Muscle of arm (tissue), 14 donors: ENCODE data around the gene UGT2B15. TPM values are rescaled to one million over a fixed set of nuclear protein-coding genes. Genes with fewer than 3 reads are reported as not detected.
"Not testable (repeated sequence)": the region's sequence is repeated elsewhere in the genome, so short reads cannot be mapped to it uniquely, and the experiment has no call there.

Experiments used
- DNase-seq: peaks from one replicate; pipeline ENCODE4 v3.0.0-alpha.2; 2013
- long read RNA-seq, 11 donors: transcript quantifications; one replicate each; lab custom pipeline, GENCODE V29; 2026
- polyA plus RNA-seq, 12 donors: library from polyadenylated mRNA; unstranded; fragments of 120-200 nt; gene quantifications; one replicate each; pipeline ENCODE4 v1.2.1, GENCODE V29; 2013; ENCODE audit not compliant: insufficient read length in 12 of 12

Gene UGT2B15
- under 1 TPM in 3 of 12 donors, not detected in 9; 0.08 to 0.11 (median 0.10) TPM for polyA plus RNA-seq
- long read RNA-seq, donor 1, partial matches to known transcripts, result 13 of 13 reads
- long read RNA-seq, donor 1, other reads (novel, unspliced or antisense), result 0 of 13 reads
- long read RNA-seq, donor 2, result 0 reads
- long read RNA-seq, donor 3, result 0 reads
- long read RNA-seq, donor 4, result 0 reads
- long read RNA-seq, donor 5, result 0 reads
- long read RNA-seq, donor 6, result 0 reads
- long read RNA-seq, donor 7, result 0 reads
- long read RNA-seq, donor 8, result 0 reads
- long read RNA-seq, donor 9, result 0 reads
- long read RNA-seq, donor 10, result 0 reads
- long read RNA-seq, donor 11, result 0 reads

GRCh38 chr4:68670479-68670939 lies at the start of gene UGT2B15:
Gene UGT2B15 (minus strand): TSS chr4:68670652. CDS start chr4:68670618, 34 bp downstream.
- DNase-seq, result not testable (repeated sequence)

DNA sequence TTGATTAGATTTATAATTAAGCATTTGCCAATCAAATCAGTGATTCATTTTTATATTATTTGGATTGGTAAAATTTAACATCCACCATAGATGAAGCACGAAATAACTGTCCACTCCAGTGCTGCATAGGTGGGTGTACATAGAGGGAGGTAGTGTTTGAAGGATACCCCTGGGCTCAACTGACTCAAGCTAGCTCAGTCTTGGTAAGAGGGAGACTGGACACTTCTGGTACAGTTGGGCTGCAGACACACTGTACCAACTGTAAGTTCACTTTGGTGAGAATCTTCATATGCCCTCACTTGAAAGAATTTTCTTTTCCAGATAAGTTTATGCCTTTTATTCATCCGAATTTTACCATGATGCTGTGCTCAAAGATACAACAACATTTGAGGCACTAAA lies 48.6 kb upstream of the UGT2B15 start:
- DNase-seq, result no peak

DNA sequence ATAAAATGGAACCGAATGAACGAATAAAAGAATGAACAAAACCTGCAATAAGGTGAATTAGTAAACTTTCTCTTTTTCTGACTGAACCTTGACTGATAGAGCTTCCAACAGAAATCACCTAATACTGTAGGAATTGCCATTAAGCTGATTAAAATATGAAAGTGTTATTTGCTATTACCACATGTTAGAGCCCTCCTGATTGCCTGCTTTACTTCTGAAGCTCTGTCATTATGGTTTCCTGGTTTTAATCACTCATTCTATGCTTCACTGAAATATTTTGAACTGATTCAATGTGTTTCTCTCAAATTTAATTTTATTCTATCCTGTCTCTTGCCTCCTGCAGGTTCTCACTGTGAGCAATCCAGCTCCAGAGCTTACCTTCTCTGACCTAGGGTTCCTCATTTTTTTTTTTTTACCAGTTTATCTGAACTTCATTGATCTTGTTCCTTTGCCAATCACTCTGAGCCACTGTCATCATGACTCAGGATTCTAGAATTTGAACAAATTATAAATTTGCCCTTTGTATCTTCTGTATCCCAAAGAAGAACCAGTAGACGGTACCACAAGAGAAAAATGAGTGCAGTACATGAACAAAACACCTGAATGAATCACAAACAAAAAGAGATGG lies 48.1 kb upstream of the UGT2B15 start:
- DNase-seq, result no peak

DNA sequence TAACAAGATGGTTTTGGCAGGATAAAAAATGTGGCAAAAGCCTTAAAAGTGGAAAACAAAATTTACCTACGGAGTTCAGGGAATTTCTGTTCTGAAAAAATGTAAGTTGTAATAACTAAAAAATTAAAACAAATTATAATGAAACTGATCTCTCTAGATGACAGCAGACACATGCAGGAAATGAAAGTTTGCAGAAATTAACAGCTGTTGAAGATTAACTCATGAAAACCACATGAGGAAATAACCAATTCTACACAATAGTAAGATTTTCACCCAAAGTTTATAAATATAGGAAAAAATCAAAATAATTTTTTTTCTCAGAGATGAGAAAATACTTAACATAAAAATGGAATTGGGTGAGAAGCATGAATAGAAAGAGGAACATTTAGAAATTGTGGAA lies 47.5 kb upstream of the UGT2B15 start:
- no peak for DNase-seq

DNA sequence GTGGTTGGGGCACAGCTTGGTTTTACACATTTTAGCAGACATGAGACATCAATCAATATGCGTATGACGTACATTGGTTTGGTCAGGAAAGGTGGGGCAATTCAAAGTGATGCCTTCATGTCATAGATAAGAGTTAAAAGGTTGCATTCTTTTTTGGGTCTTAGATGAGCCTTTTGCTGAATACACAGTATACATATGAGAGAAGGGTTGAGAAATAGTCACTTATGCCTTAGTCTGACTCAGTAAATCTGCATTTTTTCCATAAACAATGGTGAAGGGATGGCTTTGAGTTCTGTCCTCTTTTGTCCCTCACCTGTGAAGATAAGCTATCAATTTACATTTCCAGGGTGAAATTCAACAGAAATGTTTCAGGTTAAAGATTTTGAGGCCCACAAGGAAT lies 43.9 kb upstream of the UGT2B15 start:
- DNase-seq, result no peak

DNA sequence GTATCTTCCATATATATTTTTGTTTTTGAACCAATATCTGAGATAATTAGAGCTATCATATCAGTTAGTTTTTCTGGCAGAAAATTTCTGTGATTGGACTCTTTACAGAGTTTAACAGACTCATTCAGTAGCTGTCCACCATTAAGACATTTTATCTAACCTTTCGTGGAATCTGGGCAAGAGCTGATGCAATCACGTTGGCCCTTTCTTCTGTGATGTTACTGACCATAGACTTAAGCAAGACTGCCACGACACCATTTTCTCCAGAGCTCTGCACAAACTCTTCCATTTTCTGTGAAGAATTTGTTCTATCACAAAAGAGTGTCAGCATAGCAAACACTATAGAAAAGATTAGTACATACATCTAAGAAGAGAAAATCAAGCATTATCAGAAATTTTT lies 41.8 kb upstream of the UGT2B15 start:
- no peak for DNase-seq

DNA sequence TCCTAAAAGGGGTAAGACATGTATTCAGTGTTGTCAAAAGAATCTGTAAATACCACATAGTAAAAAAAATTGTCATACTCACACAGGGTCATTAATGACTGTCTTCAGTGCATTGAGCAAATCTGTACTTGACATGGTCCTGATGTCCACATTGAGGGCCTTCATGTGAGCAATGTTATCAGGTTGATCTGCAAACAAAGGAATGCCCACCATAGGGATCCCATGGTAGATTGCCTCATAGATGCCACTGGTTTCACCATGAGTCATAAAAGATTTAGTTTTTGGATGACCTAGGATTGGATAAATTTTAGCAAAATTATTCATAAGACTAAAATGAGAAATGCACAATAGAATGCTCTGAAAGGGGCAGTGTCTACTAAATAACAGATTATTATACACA lies 38.1 kb upstream of the UGT2B15 start:
- no peak for DNase-seq

DNA sequence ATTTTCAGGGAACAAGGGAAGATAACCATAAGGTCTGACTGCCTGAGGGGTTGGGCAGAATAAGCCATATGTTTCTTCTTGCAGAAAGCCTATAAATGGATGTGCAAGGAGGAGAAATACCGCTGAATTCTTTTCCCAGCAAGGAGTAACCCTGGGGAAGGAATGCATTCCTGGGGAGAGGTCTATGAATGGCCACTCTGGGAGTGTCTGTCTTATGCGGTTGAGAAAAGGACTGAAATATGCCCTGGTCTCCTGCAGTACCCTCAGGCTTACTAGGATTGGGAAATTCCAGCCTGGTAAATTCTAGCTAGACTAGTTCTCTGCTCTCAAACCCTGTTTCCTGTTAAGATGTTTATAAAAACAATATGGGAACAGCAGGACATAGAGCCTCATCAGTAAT lies 32.7 kb upstream of the UGT2B15 start:
- not testable (repeated sequence) for DNase-seq

DNA sequence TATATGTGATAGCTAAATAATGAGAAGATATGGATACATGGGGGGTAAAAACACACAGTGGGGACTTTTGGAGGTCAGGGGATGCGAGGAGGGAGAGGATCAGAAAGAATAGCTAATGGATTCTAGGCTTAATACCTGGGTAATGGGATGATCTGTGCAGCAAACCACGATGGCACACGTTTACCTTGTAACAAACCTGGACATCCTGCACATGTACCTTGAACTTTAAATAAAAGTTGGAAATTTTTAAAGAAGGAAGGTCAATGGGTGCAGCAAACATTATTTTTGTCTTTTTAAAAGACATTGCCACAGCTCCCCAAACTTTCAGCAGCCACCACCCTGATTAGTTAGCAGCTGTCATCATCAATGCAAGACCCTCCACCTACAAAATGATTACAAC lies 29.7 kb upstream of the UGT2B15 start:
- DNase-seq, result no peak

GRCh38 chr4:68693325-68694075 lies 23.0 kb upstream of the UGT2B15 start:
- DNase-seq, result no peak

DNA sequence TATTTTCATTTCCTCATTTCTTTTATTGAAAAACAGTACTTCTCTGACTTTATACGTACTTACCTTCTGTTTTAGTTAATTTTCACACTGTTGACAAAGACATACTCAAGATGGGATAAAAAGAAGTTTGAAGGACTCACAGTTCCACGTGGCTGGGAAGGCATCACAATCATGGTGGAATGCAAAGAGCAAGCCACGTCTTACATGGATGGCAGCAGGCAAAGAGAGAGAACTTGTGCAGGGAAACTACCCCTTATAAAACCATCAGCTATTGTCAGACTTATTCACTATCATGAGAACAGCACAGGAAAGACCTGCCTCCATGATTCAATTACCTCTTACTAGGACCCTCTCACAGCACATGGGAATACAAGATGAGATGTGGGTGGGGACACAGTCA lies 20.7 kb upstream of the UGT2B15 start:
- DNase-seq, result no peak

DNA sequence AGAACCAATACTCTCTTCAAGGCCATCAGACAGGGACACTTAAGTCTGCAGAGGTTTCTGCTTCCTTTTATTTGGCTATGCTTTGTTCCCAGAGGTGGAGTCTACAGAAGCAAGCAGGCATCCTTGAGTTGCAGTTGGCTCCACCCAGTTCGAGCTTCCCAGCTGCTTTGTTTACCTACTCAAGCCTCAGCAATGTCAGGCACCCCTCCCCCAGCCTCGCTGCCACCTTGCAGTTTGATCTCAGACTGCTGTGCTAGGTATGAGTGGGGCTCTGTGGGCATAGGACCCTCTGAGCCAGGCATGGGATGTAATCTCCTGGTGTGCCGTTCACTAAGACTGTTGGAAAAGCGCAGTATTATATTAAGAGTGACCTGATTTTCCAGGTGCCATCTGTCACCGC lies 12.6 kb upstream of the UGT2B15 start:
- DNase-seq, result no peak

DNA sequence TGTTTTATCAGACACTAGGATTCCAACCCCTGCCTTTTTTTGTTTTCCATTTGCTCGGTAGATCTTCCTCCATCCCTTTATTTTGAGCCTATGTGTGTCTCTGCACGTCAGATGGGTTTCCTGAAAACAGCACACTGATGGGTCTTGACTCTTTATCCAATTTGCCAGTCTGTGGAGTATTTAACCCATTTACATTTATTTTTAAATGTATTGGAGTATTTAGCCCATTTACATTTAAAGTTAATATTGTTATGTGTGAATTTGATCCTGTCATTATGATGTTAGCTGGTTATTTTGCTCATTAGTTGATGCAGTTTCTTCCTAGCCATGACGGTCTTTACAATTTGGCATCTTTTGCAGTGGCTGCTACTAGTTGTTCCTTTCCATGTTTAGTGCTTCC lies 10.8 kb upstream of the UGT2B15 start:
- DNase-seq, result not testable (repeated sequence)

DNA sequence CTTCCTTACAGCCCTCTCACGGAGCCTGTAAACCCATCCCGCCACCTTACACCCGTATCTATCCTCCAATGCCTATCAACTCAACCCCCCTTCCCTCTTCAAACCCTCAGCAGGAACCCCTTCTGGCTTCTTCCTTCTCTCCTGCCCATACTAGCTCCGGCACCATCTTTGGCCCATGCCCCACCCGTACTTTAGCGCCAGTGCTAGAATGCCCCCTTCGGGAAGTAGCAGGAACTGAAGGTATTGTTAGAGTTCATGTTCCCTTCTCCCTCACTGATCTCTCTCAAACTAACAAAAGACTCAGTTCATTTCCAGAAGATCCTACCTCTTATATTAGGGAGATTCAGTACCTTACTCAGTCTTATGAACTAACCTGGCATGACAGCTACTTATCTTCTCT lies 2.7 kb upstream of the UGT2B15 start:
- no peak for DNase-seq

DNA sequence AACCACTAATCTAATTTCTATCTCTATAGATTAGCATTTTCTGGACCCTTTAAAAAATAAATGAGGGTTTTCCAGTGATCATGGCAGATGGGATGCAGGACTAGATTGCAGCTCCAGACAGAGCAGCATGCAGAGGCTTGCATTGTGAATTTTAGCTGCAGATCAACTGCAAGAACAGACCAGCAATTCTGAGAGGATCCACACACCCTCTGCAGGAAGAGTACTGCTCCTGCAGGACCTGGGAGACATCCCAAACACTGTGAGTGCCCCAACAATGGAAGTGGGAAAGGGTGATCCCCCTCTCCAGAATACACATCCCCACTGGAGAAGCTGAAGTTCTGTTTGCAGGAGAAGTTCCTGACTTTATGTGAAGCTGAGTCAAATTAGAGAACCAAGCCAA lies 765 bp upstream of the UGT2B15 start:
- not testable (repeated sequence) for DNase-seq

- not testable (repeated sequence) for DNase-seq
Measured at GRCh38 chr4:68668537-68669163, 1.8 kb downstream of the UGT2B15 start.

DNA sequence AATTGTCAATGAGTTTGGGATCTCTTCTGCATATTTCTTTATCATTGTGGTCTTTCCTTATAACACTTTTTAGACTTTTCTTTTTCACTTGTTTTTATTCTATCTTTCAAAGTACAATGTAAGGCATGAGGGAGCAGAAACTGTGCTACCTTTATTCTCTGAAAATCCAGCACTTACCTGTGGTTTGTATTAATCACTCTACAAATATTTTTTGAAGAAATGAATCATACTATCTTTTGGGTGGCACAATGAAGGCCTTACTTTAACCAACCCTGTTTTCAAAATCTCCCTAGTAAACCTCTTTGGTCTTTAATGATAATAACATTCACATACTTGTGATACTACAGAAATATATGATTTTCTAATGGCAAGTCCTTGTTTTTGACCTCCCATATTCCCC lies 2.9 kb downstream of the UGT2B15 start:
- DNase-seq, result not testable (repeated sequence)

DNA sequence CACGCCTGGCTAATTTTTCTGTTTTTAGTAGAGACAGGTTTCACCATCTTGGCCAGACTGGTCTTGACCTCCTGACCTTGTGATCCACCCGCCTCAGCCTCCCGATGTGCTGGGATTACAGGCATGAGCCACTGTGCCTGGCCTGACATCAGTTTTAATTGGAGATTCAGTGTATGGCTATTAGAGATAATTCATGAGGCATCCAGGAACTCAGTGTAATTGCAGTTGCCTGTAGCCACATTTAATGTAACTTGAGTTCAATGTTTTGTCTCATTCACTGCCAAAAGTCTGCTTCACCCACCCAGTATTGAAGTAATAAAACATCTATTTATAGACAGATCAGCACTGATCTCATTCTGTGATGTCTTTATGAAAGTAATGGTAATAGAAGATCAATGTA lies 5.7 kb downstream of the UGT2B15 start:
- DNase-seq, result not testable (repeated sequence)

- DNase-seq, result not testable (repeated sequence)
Measured at GRCh38 chr4:68662836-68663574, 7.4 kb downstream of the UGT2B15 start.

DNA sequence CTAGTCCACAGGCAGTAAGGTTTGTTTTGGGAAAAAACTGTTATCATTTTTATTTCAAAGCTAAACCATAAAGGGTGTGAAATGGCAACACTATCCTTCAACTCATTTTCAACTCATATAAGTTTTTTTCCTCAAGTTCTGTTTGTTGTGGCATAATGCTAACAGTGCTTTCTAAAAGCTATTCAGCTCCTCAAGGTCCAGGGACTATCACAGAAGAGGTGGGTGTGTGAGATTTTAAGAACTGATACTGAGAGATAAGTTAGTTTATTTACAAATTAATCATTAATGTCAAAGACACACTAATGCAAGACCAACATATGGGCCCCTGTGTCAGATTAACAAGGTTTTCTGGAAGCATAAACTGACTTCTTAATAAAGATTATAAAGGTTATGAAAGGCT lies 11.8 kb downstream of the UGT2B15 start:
- DNase-seq, result no peak

DNA sequence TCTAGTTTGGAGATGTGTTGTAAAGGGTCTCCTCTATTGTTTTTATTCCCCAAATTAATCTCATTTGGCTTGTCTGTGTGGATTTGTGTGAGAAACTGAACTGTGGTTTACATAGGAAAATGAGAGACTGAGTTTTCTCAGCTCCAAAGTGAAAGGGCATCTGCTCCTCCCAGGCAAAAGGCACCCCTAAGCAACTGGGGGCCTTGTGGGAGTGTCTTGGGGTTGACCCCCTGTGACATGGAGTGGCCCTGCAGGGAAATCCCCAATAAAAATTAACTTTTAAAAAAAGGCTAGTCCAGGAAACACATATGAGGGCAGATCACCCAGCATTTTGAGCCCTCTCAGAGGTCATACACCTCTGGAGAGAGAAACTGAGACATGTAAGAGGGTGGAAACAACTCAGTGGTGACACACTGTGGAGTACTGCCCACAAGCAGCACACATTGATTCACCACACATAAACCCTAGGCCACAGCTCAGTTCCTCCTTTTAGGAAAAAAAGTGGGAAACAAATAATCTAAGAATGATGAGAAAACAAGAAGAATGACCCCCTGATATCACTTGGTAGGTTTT lies 13.3 kb downstream of the UGT2B15 start:
- DNase-seq, result not testable (repeated sequence)
